Peyer's patch (tissue), 4 donors: Measurements from ENCODE around the gene PHF21B.

Source experiments
- CTCF ChIP-seq, 6 experiments: fragments of 450-650 bp in 4 of 6; fragments of 200-600 bp in 2 of 6; sonication (generic) in 1 of 6; IDR thresholded peaks; one replicate each; pipeline ENCODE4 v1.5.1; 2017 to 2019; ENCODE audit warnings: antibody characterized with exemption in 6 of 6, mild to moderate bottlenecking in 3 of 6, moderate library complexity in 1 of 6
- POLR2A ChIP-seq, 2 donors: fragments of 450-650 bp; IDR thresholded peaks; one replicate each; pipeline ENCODE4 v1.5.1; 2017; ENCODE audit warnings: antibody characterized with exemption in 2 of 2, mild to moderate bottlenecking in 2 of 2, moderate library complexity in 2 of 2

GRCh38 chr22:44964722-44965078, 45.1 kb downstream of the PHF21B start:
- TF ChIP-seq CTCF (IDR thresholded peaks at IDR 0.05) (no peak), POLR2A (IDR thresholded peaks at IDR 0.05) (no peak)
